GM12878 (cell line): ENCODE results near the gene ZNF329. TPM values are rescaled to one million over a fixed set of nuclear protein-coding genes. Genes with fewer than 3 reads are reported as not detected.

Experiments
- ATAC-seq: fragments of 200-7000 bp; cut with Tn5 transposase; 3 replicates; pipeline ENCODE4 v1.9.1; 2020; ENCODE audit warnings: mild to moderate bottlenecking, moderate library complexity
- BruUV-seq: library from RNA; stranded (reverse); fragments of 400-500 nt; replicated peaks from 2 replicates; lab custom pipeline; 2021; lab: Mats Ljungman, UMichigan
- CTCF ChIA-PET: fragments of 300-600 bp; sonication (Branson Sonifier 250); formaldehyde crosslinking; extraction: SDS; loops from one replicate; lab custom pipeline; 2021; ENCODE audit warnings: inconsistent platforms; lab: Yijun Ruan, JAX
- POLR2A ChIA-PET: fragments of 350-600 bp; formaldehyde crosslinking; extraction: SDS; loops from one replicate; lab custom pipeline; 2021; ENCODE audit warnings: inconsistent platforms; lab: Charles Lee
- RAD21 ChIA-PET: fragments of 300-600 bp; sonication (Branson Sonifier 250); formaldehyde crosslinking; loops from one replicate; lab custom pipeline; 2023; ENCODE audit warnings: antibody characterized with exemption; ENCODE audit not compliant: unreplicated experiment; lab: Charles Lee
- SMC1A ChIA-PET: fragments of 300-600 bp; sonication (Branson Sonifier 250); formaldehyde crosslinking; loops from one replicate; lab custom pipeline; 2023; ENCODE audit not compliant: unreplicated experiment, uncharacterized antibody; lab: Charles Lee
- DNase-seq: peaks from one replicate; pipeline ENCODE4 v3.0.0-alpha.2; 2011; ENCODE audit warnings: low read depth, low spot score
- FAIRE-seq: peaks from 3 replicates; lab custom pipeline; 2011; peaks lifted over from hg19 to GRCh38; lab: Jason Lieb, UNC
- H2AFZ ChIP-seq: 2 replicates; pipeline ENCODE4 v1.6.0; 2011; ENCODE audit warnings: low read depth, low read length, control low read depth; ENCODE audit not compliant: control insufficient read depth
- H3K27ac ChIP-seq: 2 replicates; pipeline ENCODE4 v1.5.1; 2011; ENCODE audit warnings: control low read depth; ENCODE audit not compliant: control insufficient read depth, insufficient read depth
- H3K27me3 ChIP-seq, 2 experiments: replicated peaks in 1 of 2; 2 replicates each; pipeline versions ENCODE4 v1.6.0 to v1.6.1; 2011; ENCODE audit warnings: low read length in 1 of 2; ENCODE audit not compliant: control insufficient read depth in 2 of 2, insufficient read depth in 2 of 2
- H3K36me3 ChIP-seq, 2 experiments: 2 replicates each; pipeline ENCODE4 v1.5.1; 2011; ENCODE audit warnings: low read length in 1 of 2; ENCODE audit not compliant: control insufficient read depth in 2 of 2, insufficient read depth in 2 of 2
- H3K4me1 ChIP-seq: 2 replicates; pipeline ENCODE4 v1.6.1; 2011; ENCODE audit warnings: mild to moderate bottlenecking, low read length, moderate library complexity, mixed read lengths; ENCODE audit not compliant: control insufficient read depth, insufficient read depth
- H3K4me2 ChIP-seq: 2 replicates; pipeline ENCODE4 v1.6.0; 2011; ENCODE audit warnings: control low read depth; ENCODE audit not compliant: control insufficient read depth, insufficient read depth
- H3K4me3 ChIP-seq: fragments of 200-600 bp; sonication (generic); 2 replicates; pipeline ENCODE4 v1.5.1; 2016
- H3K79me2 ChIP-seq: 2 replicates; pipeline ENCODE4 v1.6.0; 2011; ENCODE audit warnings: low read length; ENCODE audit not compliant: control insufficient read depth, insufficient read depth
- H3K9ac ChIP-seq: 2 replicates; pipeline ENCODE4 v1.8.0; 2011; ENCODE audit warnings: low read length, control low read depth, mixed read lengths; ENCODE audit not compliant: control insufficient read depth, insufficient read depth
- H3K9me3 ChIP-seq: replicated peaks from 3 replicates; pipeline ENCODE4 v1.5.1; 2011; ENCODE audit warnings: mild to moderate bottlenecking, low read length; ENCODE audit not compliant: control insufficient read depth, insufficient read depth
- H4K20me1 ChIP-seq: 2 replicates; pipeline ENCODE4 v1.6.0; 2011; ENCODE audit not compliant: control insufficient read depth, insufficient read depth
- BACH1 ChIP-seq: fragments of 450-650 bp; IDR thresholded peaks from 2 replicates; pipeline ENCODE4 v1.6.1; 2017; ENCODE audit warnings: mild to moderate bottlenecking, borderline replicate concordance
- FOXM1 ChIP-seq: IDR thresholded peaks from 2 replicates; pipeline ENCODE4 v1.6.1; 2012; ENCODE audit warnings: low read depth, mild to moderate bottlenecking, inconsistent platforms, low read length, moderate library complexity
- SMC3 ChIP-seq: IDR thresholded peaks from 2 replicates; pipeline ENCODE4 v1.6.1; 2011; ENCODE audit warnings: low read length, improper control_type of control experiment, borderline replicate concordance
- WGBS: methylation state at CpG from one replicate; pipeline ENCODE4 v1.1.6; 2016; ENCODE audit warnings: low lambda C conversion rate; ENCODE audit not compliant: insufficient replicate concordance, insufficient coverage; ENCODE audit errors: missing lambda C conversion rate; 5-methylcytosine and 5-hydroxymethylcytosine counted together
- in situ Hi-C: fragments of 300-500 bp; cut with MboI; formaldehyde crosslinking; loops from 9 replicates; pipeline ENCODE4 v1.14.3; 2018; ENCODE audit warnings: mixed read lengths
- intact Hi-C: fragments of 100-400 bp; cut with micrococcal nuclease; formaldehyde crosslinking; loops from one replicate; pipeline ENCODE4 v1.14.2; 2022; ENCODE audit not compliant: unreplicated experiment
- polyA plus RNA-seq, 11 experiments: library from polyadenylated mRNA; depleted of rRNA in 4 of 11; unstranded in 6 of 11; stranded (reverse) in 5 of 11; fragments of >200 nt; fragmentation: Nextera tagmentation in 4 of 11; fragmentation: Illumina TruSeq in 1 of 11; extraction: Ambion mirVana in 4 of 11; extraction: Trizol in 1 of 11; gene quantifications; 1 replicate in 1 of 11; 2 replicates in 10 of 11; pipeline versions ENCODE4 v1.2.1 to v1.2.3, GENCODE V29; 2011 to 2016; ENCODE audit warnings: inconsistent platforms in 2 of 11, missing spikeins in 2 of 11, low read depth in 1 of 11
- total RNA-seq, 4 experiments: library from RNA; depleted of rRNA in 3 of 4; stranded (reverse); fragments of >200 nt in 3 of 4; fragmentation: Illumina TruSeq in 1 of 4; extraction: Trizol in 1 of 4; gene quantifications; 2 replicates each; pipeline versions ENCODE4 v1.2.1 to v1.2.3, GENCODE V29; 2013 to 2021

Gene ZNF329
- total and polyA plus RNA-seq, 10 of the 15 experiments (the other 5 are each of a cell fraction or from before 2014, with no cell fraction given), result 0.11 to 4.7 (median 0.56) TPM; not detected in 1

- Histone ChIP-seq H2AFZ (no peak overlapping the region), H3K36me3 (no peaks in the 10 kb centered on the region), H3K79me2 (no peaks in the 10 kb centered on the region), H3K4me2 (no peak overlapping the region), H3K4me1 (no peaks in the 10 kb centered on the region), H3K27ac (no peak overlapping the region), H3K4me3 (no peak overlapping the region), H4K20me1 (no peaks in the 10 kb centered on the region), H3K9me3 (no peaks in the 10 kb centered on the region; the same call in 2 of the 3 replicates), H3K27me3 (no peaks in the 10 kb centered on the region), H3K9ac (no peak overlapping the region)
- no peak for TF ChIP-seq BACH1
- no peak for TF ChIP-seq SMC3
- no peak for TF ChIP-seq FOXM1
- intact Hi-C loops, result no loop called here
- ChIA-PET SMC1A (no interaction called here), POLR2A (no interaction called here), RAD21 (no interaction called here), CTCF (no interaction called here)
- BruUV-seq, result no TSS peak
- FAIRE-seq, result no peak
- no peak for ATAC-seq
- WGBS, result 44% methylated on average over 10 of the region's 10 CpGs
- no peak for DNase-seq
- in situ Hi-C loops, result no loop called here
These were observed 70.8 kb downstream of the ZNF329 start for GRCh38 chr19:58079792-58080191.

Other genes starting within 250 kb of the ZNF329 start
Only the 7 nearest of the 18 such genes appear.
- gene ZNF606, start 148.0 kb downstream of the ZNF329 start, total RNA-seq (2014; rRNA removed), result 8.8 and 9.3 TPM in 2 replicates
- 6.4 and 6.5 TPM in 2 replicates for gene ZNF606, start 148.0 kb downstream of the ZNF329 start, total RNA-seq (2014; rRNA removed; fragmentation: Illumina TruSeq; extraction: Trizol)
- 10.5 and 10.6 TPM in 2 replicates for gene ZNF606, start 148.0 kb downstream of the ZNF329 start, total RNA-seq (2021)
- gene ZNF606, start 148.0 kb downstream of the ZNF329 start, polyA plus RNA-seq (2011; rRNA removed), result 6.6 and 9.4 TPM in 2 replicates
- 5.2 and 5.7 TPM in 2 replicates for gene ZNF606, start 148.0 kb downstream of the ZNF329 start, polyA plus RNA-seq (2014; fragmentation: Illumina TruSeq; extraction: Trizol)
- 1 to 10 TPM; 2.2 TPM for gene ZNF606, start 148.0 kb downstream of the ZNF329 start, polyA plus RNA-seq (2014; fragmentation: Nextera tagmentation; extraction: Ambion mirVana)
- gene ZNF606, start 148.0 kb downstream of the ZNF329 start, polyA plus RNA-seq (2014; rRNA removed), result 7.7 and 8.7 TPM in 2 replicates
- gene ZNF606, start 148.0 kb downstream of the ZNF329 start, polyA plus RNA-seq (2016; fragmentation: Nextera tagmentation; extraction: Ambion mirVana), result 1 to 10 TPM; 9.1 to 9.3 TPM
- gene ZSCAN1, start 116.8 kb downstream of the ZNF329 start, total RNA-seq (2014; rRNA removed), result not detected in 2 replicates
- gene ZSCAN1, start 116.8 kb downstream of the ZNF329 start, total RNA-seq (2014; rRNA removed; fragmentation: Illumina TruSeq; extraction: Trizol), result not detected in 2 replicates
- not detected in 2 replicates for gene ZSCAN1, start 116.8 kb downstream of the ZNF329 start, total RNA-seq (2021)
- gene ZSCAN1, start 116.8 kb downstream of the ZNF329 start, polyA plus RNA-seq (2011; rRNA removed), result not detected in 2 replicates
- not detected in 2 replicates for gene ZSCAN1, start 116.8 kb downstream of the ZNF329 start, polyA plus RNA-seq (2014; fragmentation: Illumina TruSeq; extraction: Trizol)
- not detected for gene ZSCAN1, start 116.8 kb downstream of the ZNF329 start, polyA plus RNA-seq (2014; fragmentation: Nextera tagmentation; extraction: Ambion mirVana)
- not detected in 2 replicates for gene ZSCAN1, start 116.8 kb downstream of the ZNF329 start, polyA plus RNA-seq (2014; rRNA removed)
- gene ZSCAN1, start 116.8 kb downstream of the ZNF329 start, polyA plus RNA-seq (2016; fragmentation: Nextera tagmentation; extraction: Ambion mirVana), result not detected
- gene ZNF135, start 91.5 kb downstream of the ZNF329 start, total RNA-seq (2014; rRNA removed), result not detected in 2 replicates
- gene ZNF135, start 91.5 kb downstream of the ZNF329 start, total RNA-seq (2014; rRNA removed; fragmentation: Illumina TruSeq; extraction: Trizol), result not detected in 2 replicates
- gene ZNF135, start 91.5 kb downstream of the ZNF329 start, total RNA-seq (2021), result 0.05 TPM in 1 of 2 replicates, not detected in the other
- gene ZNF135, start 91.5 kb downstream of the ZNF329 start, polyA plus RNA-seq (2011; rRNA removed), result 0.04 TPM in 2 replicates
- gene ZNF135, start 91.5 kb downstream of the ZNF329 start, polyA plus RNA-seq (2014; fragmentation: Illumina TruSeq; extraction: Trizol), result not detected in 2 replicates
- not detected for gene ZNF135, start 91.5 kb downstream of the ZNF329 start, polyA plus RNA-seq (2014; fragmentation: Nextera tagmentation; extraction: Ambion mirVana)
- gene ZNF135, start 91.5 kb downstream of the ZNF329 start, polyA plus RNA-seq (2014; rRNA removed), result not detected in 2 replicates
- gene ZNF135, start 91.5 kb downstream of the ZNF329 start, polyA plus RNA-seq (2016; fragmentation: Nextera tagmentation; extraction: Ambion mirVana), result not detected
- not detected in 2 replicates for gene ZSCAN18, start 52.6 kb downstream of the ZNF329 start, total RNA-seq (2014; rRNA removed)
- not detected in 2 replicates for gene ZSCAN18, start 52.6 kb downstream of the ZNF329 start, total RNA-seq (2014; rRNA removed; fragmentation: Illumina TruSeq; extraction: Trizol)
- 0.29 and 0.64 TPM in 2 replicates for gene ZSCAN18, start 52.6 kb downstream of the ZNF329 start, total RNA-seq (2021)
- gene ZSCAN18, start 52.6 kb downstream of the ZNF329 start, polyA plus RNA-seq (2011; rRNA removed), result 0.64 and 0.68 TPM in 2 replicates
- gene ZSCAN18, start 52.6 kb downstream of the ZNF329 start, polyA plus RNA-seq (2014; fragmentation: Illumina TruSeq; extraction: Trizol), result not detected in 2 replicates
- gene ZSCAN18, start 52.6 kb downstream of the ZNF329 start, polyA plus RNA-seq (2014; fragmentation: Nextera tagmentation; extraction: Ambion mirVana), result not detected
- not detected in 2 replicates for gene ZSCAN18, start 52.6 kb downstream of the ZNF329 start, polyA plus RNA-seq (2014; rRNA removed)
- gene ZSCAN18, start 52.6 kb downstream of the ZNF329 start, polyA plus RNA-seq (2016; fragmentation: Nextera tagmentation; extraction: Ambion mirVana), result not detected
- gene ZNF274, start 32.3 kb upstream of the ZNF329 start, total RNA-seq (2014; rRNA removed), result 14.2 and 16.7 TPM in 2 replicates
- gene ZNF274, start 32.3 kb upstream of the ZNF329 start, total RNA-seq (2014; rRNA removed; fragmentation: Illumina TruSeq; extraction: Trizol), result 13.5 and 14.7 TPM in 2 replicates
- 12.3 and 14.1 TPM in 2 replicates for gene ZNF274, start 32.3 kb upstream of the ZNF329 start, total RNA-seq (2021)
- gene ZNF274, start 32.3 kb upstream of the ZNF329 start, polyA plus RNA-seq (2011; rRNA removed), result 17.3 and 17.8 TPM in 2 replicates
- 12.3 and 14.9 TPM in 2 replicates for gene ZNF274, start 32.3 kb upstream of the ZNF329 start, polyA plus RNA-seq (2014; fragmentation: Illumina TruSeq; extraction: Trizol)
- gene ZNF274, start 32.3 kb upstream of the ZNF329 start, polyA plus RNA-seq (2014; fragmentation: Nextera tagmentation; extraction: Ambion mirVana), result 1 to 10 TPM; 2.7 to 3.3 TPM
- 12.8 and 14.5 TPM in 2 replicates for gene ZNF274, start 32.3 kb upstream of the ZNF329 start, polyA plus RNA-seq (2014; rRNA removed)
- 10 to 100 TPM; 14.4 to 17.6 TPM for gene ZNF274, start 32.3 kb upstream of the ZNF329 start, polyA plus RNA-seq (2016; fragmentation: Nextera tagmentation; extraction: Ambion mirVana)
- 56.8 and 67.4 TPM in 2 replicates for gene ZNF544, start 78.1 kb upstream of the ZNF329 start, total RNA-seq (2014; rRNA removed)
- gene ZNF544, start 78.1 kb upstream of the ZNF329 start, total RNA-seq (2014; rRNA removed; fragmentation: Illumina TruSeq; extraction: Trizol), result 56.6 and 61.2 TPM in 2 replicates
- gene ZNF544, start 78.1 kb upstream of the ZNF329 start, total RNA-seq (2021), result 35.9 and 42.1 TPM in 2 replicates
- gene ZNF544, start 78.1 kb upstream of the ZNF329 start, polyA plus RNA-seq (2011; rRNA removed), result 58.3 and 70.1 TPM in 2 replicates
- gene ZNF544, start 78.1 kb upstream of the ZNF329 start, polyA plus RNA-seq (2014; fragmentation: Illumina TruSeq; extraction: Trizol), result 29.6 and 43.1 TPM in 2 replicates
- 10 to 100 TPM; 27.3 to 34.9 TPM for gene ZNF544, start 78.1 kb upstream of the ZNF329 start, polyA plus RNA-seq (2014; fragmentation: Nextera tagmentation; extraction: Ambion mirVana)
- gene ZNF544, start 78.1 kb upstream of the ZNF329 start, polyA plus RNA-seq (2014; rRNA removed), result 53.6 and 57.0 TPM in 2 replicates
- 10 to 100 TPM; 34.9 to 36.1 TPM for gene ZNF544, start 78.1 kb upstream of the ZNF329 start, polyA plus RNA-seq (2016; fragmentation: Nextera tagmentation; extraction: Ambion mirVana)
- 5.4 TPM in 2 replicates for gene ZNF8, start 128.2 kb upstream of the ZNF329 start, total RNA-seq (2014; rRNA removed)
- 4.2 and 4.5 TPM in 2 replicates for gene ZNF8, start 128.2 kb upstream of the ZNF329 start, total RNA-seq (2014; rRNA removed; fragmentation: Illumina TruSeq; extraction: Trizol)
- 4.7 and 5.1 TPM in 2 replicates for gene ZNF8, start 128.2 kb upstream of the ZNF329 start, total RNA-seq (2021)
- gene ZNF8, start 128.2 kb upstream of the ZNF329 start, polyA plus RNA-seq (2011; rRNA removed), result 2.8 and 3.7 TPM in 2 replicates
- gene ZNF8, start 128.2 kb upstream of the ZNF329 start, polyA plus RNA-seq (2014; fragmentation: Illumina TruSeq; extraction: Trizol), result 2.0 and 2.6 TPM in 2 replicates
- under 1 TPM; 0.46 to 0.71 TPM for gene ZNF8, start 128.2 kb upstream of the ZNF329 start, polyA plus RNA-seq (2014; fragmentation: Nextera tagmentation; extraction: Ambion mirVana)
- 3.1 TPM in 2 replicates for gene ZNF8, start 128.2 kb upstream of the ZNF329 start, polyA plus RNA-seq (2014; rRNA removed)
- gene ZNF8, start 128.2 kb upstream of the ZNF329 start, polyA plus RNA-seq (2016; fragmentation: Nextera tagmentation; extraction: Ambion mirVana), result 1 to 10 TPM in 1 of 2 experiments, under 1 TPM in 1; 0.78 to 1.0 TPM